K562 (cell line): ENCODE measurements around the gene AIRE. TPM values are rescaled to one million over a fixed set of nuclear protein-coding genes. Genes with fewer than 3 reads are reported as not detected.

Source experiments
- FOXJ2 ChIP-seq: fragments of 200-800 bp; sonication (Bioruptor generic); IDR thresholded peaks from 2 replicates; pipeline ENCODE4 v1.6.1; 2016; ENCODE audit warnings: missing genetic modification characterization, missing compliant biosample characterization
- HDGF ChIP-seq: fragments of 450-650 bp; IDR thresholded peaks from 2 replicates; pipeline ENCODE4 v1.6.1; 2016
- MECOM ChIP-seq: fragments of 250-450 bp; sonication (Bioruptor Pico); IDR thresholded peaks from 2 replicates; pipeline ENCODE4 v1.8.0; 2022; ENCODE audit warnings: inconsistent platforms
- POLR2G ChIP-seq: fragments of 200-400 bp; formaldehyde crosslinking; IDR thresholded peaks from 2 replicates; pipeline ENCODE4 v1.6.1; 2017; ENCODE audit warnings: low read depth, mild to moderate bottlenecking, antibody characterized with exemption, low read length, moderate library complexity
- SLC30A9 ChIP-seq: fragments of 250-450 bp; sonication (Bioruptor Pico); IDR thresholded peaks from 2 replicates; pipeline ENCODE4 v1.8.0; 2022; ENCODE audit warnings: mild to moderate bottlenecking, moderate library complexity
- SUPT5H ChIP-seq: fragments of 450-650 bp; IDR thresholded peaks from 2 replicates; pipeline ENCODE4 v1.6.1; 2016
- TEAD1 ChIP-seq, 2 experiments: fragments of 450-650 bp in 1 of 2; sonication (generic) in 1 of 2; formaldehyde crosslinking; IDR thresholded peaks; 2 replicates each; pipeline versions ENCODE4 v1.4.0 to v1.8.0; 2020 to 2022; ENCODE audit warnings: mild to moderate bottlenecking in 2 of 2, missing genetic modification reagents in 1 of 2
- ZC3H11A ChIP-seq: IDR thresholded peaks from 2 replicates; pipeline ENCODE4 v1.6.1; 2012; ENCODE audit warnings: low read depth, low read length, improper control_type of control experiment
- ZNF143 ChIP-seq: sonication (generic); formaldehyde crosslinking; IDR thresholded peaks from 2 replicates; pipeline ENCODE4 v1.9.0; 2022; ENCODE audit warnings: mild to moderate bottlenecking, missing genetic modification reagents
- polyA plus RNA-seq, 8 experiments: library from polyadenylated mRNA; depleted of rRNA in 4 of 8; stranded (reverse) in 5 of 8; unstranded in 3 of 8; fragments of >200 nt; fragmentation: Nextera tagmentation in 2 of 8; fragmentation: Illumina TruSeq in 1 of 8; extraction: Ambion mirVana in 2 of 8; extraction: Trizol in 1 of 8; gene quantifications; 2 replicates each; pipeline versions ENCODE4 v1.2.1 to v1.2.3, GENCODE V29; 2011 to 2014; ENCODE audit warnings: inconsistent platforms in 1 of 8, missing spikeins in 1 of 8
- total RNA-seq, 7 experiments: library from RNA; depleted of rRNA in 6 of 7; stranded (reverse); fragments of >200 nt in 6 of 7; fragmentation: Illumina TruSeq in 2 of 7; extraction: Trizol in 2 of 7; gene quantifications; 2 replicates each; pipeline versions ENCODE4 v1.2.1 to v1.2.3, GENCODE V29; 2011 to 2021; ENCODE audit warnings: low replicate concordance in 1 of 7
- TF ChIP-seq, protein P1 (sequence below), 3 experiments: IDR thresholded peaks in 2 of 3; conservative IDR thresholded peaks in 1 of 3; 2 replicates each; pipeline ENCODE4 v1.5.1; 2011 to 2012; ENCODE audit warnings: low read length in 3 of 3, mild to moderate bottlenecking in 3 of 3, control low read depth in 2 of 3, improper control_type of control experiment in 1 of 3, inconsistent platforms in 1 of 3, low read depth in 1 of 3, mixed read lengths in 1 of 3, moderate library complexity in 1 of 3; ENCODE audit not compliant: insufficient read depth in 2 of 3
- TF ChIP-seq, protein P2 (sequence below): fragments of 450-650 bp; IDR thresholded peaks from 2 replicates; pipeline ENCODE4 v1.6.1; 2016
- TF ChIP-seq, protein P3 (sequence below): fragments of 450-650 bp; IDR thresholded peaks from 2 replicates; pipeline ENCODE4 v1.6.1; 2017; ENCODE audit warnings: antibody characterized with exemption, mild to moderate bottlenecking

AIRE gene
- total and polyA plus RNA-seq, 9 of the 15 experiments (the other 6 are each of a cell fraction or from before 2014, with no cell fraction given): 0.01 TPM; not detected in 8

DNA sequence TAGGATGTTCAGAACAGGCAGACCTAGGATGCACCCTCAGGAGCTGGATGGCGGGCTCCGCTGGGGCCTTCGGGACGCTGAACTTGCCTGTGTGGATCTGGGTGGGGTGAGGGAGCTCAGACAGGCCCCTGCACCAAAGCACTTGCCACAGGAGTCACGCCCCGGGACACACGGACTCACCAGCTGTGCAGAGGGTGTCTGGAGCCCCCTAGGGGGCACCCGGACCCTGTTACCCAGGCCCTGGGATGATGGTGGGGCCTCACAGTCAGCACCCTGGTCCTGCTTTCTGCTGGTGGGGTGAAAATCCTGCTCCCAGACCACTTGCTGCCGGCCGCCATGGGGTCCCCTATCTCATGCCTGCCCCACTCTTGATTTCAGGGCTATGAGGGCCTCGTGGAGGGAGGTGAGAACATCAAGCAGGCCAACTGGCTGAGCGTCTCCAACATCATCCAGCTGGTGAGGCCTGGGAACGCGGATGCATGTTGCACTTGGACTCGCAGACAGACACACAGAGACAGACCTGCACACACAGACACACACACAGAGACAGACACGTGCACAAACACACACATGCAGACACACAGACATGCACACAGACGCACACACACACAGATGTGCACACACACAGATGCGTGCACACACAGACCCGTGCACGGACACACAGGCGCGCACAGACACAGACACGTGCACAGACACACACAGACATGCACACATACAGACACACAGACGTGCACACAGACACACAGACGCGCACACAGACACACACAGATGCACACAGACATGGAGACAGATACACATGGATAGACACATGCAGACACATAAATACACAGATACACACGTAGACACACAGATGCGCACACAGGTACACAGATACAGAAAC lies 25.2 kb downstream of the AIRE start (continued):
- TF ChIP-seq SLC30A9 (CRISPR knock-in tag) (no peak), POLR2G (0 out of 2 replicates have a peak, but pooled peaks have one; percentile 34), MECOM (no peak), SUPT5H (peak; percentile 39; the same call in 1 of the 2 replicates), FOXJ2 (tag) (no peak), ZC3H11A (no peak), HDGF (no peak), TEAD1 (CRISPR knock-in tag; IDR thresholded peaks at IDR 0.05) (no peak), ZNF143 (no peak)
- TF ChIP-seq, protein P1, sequence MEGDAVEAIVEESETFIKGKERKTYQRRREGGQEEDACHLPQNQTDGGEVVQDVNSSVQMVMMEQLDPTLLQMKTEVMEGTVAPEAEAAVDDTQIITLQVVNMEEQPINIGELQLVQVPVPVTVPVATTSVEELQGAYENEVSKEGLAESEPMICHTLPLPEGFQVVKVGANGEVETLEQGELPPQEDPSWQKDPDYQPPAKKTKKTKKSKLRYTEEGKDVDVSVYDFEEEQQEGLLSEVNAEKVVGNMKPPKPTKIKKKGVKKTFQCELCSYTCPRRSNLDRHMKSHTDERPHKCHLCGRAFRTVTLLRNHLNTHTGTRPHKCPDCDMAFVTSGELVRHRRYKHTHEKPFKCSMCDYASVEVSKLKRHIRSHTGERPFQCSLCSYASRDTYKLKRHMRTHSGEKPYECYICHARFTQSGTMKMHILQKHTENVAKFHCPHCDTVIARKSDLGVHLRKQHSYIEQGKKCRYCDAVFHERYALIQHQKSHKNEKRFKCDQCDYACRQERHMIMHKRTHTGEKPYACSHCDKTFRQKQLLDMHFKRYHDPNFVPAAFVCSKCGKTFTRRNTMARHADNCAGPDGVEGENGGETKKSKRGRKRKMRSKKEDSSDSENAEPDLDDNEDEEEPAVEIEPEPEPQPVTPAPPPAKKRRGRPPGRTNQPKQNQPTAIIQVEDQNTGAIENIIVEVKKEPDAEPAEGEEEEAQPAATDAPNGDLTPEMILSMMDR (IDR thresholded peaks at IDR 0.05 in 2 of 3, conservative IDR thresholded peaks at IDR 0.05 in 1 of 3; ENCODE audit: insufficient read depth in 2 of 3, low read depth in 1 of 3, low read length in 3 of 3): peak in 2 of 3 experiments; percentile 8 to 22; a peak in 1 of 6 replicates
- TF ChIP-seq, protein P2, sequence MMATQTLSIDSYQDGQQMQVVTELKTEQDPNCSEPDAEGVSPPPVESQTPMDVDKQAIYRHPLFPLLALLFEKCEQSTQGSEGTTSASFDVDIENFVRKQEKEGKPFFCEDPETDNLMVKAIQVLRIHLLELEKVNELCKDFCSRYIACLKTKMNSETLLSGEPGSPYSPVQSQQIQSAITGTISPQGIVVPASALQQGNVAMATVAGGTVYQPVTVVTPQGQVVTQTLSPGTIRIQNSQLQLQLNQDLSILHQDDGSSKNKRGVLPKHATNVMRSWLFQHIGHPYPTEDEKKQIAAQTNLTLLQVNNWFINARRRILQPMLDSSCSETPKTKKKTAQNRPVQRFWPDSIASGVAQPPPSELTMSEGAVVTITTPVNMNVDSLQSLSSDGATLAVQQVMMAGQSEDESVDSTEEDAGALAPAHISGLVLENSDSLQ: no peak
- TF ChIP-seq, protein P3, sequence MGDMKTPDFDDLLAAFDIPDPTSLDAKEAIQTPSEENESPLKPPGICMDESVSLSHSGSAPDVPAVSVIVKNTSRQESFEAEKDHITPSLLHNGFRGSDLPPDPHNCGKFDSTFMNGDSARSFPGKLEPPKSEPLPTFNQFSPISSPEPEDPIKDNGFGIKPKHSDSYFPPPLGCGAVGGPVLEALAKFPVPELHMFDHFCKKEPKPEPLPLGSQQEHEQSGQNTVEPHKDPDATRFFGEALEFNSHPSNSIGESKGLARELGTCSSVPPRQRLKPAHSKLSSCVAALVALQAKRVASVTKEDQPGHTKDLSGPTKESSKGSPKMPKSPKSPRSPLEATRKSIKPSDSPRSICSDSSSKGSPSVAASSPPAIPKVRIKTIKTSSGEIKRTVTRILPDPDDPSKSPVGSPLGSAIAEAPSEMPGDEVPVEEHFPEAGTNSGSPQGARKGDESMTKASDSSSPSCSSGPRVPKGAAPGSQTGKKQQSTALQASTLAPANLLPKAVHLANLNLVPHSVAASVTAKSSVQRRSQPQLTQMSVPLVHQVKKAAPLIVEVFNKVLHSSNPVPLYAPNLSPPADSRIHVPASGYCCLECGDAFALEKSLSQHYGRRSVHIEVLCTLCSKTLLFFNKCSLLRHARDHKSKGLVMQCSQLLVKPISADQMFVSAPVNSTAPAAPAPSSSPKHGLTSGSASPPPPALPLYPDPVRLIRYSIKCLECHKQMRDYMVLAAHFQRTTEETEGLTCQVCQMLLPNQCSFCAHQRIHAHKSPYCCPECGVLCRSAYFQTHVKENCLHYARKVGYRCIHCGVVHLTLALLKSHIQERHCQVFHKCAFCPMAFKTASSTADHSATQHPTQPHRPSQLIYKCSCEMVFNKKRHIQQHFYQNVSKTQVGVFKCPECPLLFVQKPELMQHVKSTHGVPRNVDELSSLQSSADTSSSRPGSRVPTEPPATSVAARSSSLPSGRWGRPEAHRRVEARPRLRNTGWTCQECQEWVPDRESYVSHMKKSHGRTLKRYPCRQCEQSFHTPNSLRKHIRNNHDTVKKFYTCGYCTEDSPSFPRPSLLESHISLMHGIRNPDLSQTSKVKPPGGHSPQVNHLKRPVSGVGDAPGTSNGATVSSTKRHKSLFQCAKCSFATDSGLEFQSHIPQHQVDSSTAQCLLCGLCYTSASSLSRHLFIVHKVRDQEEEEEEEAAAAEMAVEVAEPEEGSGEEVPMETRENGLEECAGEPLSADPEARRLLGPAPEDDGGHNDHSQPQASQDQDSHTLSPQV: no peak
